Measurements from ENCODE around the gene COL6A1. TPM values are rescaled to one million over a fixed set of nuclear protein-coding genes. Genes with fewer than 3 reads are reported as not detected.

Gene COL6A1
- total RNA-seq, 1 donor from 2014 or later, result 135 TPM

DNA sequence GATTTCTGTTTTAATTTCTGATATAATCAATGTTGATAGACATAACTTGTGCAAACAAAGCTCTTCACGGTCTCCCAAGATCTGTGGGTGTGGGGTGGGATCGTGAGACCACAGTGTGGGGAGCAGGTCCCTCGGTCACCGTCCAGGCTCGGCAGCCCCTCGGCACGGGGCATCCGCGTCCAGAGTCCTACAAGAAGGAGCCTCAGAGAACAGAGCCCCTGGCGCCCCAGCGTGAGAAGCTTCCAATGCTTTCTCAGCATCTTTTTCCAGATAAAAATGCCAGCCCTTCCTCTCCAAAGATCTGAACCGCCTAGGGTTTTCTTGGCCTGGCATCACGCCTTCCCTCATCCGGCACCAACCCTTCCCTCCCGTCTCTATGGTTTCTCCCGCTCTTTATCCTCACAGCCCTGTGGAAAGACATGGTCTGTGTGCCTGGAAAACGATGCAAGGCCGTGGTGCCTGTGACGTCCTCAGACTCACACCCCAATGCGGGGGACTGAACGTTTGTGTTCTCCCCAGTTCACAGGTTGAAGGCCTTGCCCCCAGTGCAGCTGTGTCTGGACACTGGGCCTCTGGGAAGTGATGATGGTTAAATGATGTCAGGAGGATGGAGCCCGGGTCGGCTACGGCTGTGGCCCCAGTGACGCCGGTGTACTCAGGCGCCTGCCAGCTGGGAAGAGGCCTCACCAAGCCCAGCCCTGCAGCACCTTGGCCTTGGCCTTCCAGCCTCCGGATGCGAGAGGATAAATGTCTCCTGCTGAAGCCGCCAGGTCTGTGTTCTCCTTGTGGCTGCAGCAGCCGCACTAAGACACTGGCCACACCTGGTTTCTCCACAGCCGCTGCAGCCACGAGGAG, 70.5 kb downstream of the COL6A1 start:
- TF ChIP-seq, protein P1, sequence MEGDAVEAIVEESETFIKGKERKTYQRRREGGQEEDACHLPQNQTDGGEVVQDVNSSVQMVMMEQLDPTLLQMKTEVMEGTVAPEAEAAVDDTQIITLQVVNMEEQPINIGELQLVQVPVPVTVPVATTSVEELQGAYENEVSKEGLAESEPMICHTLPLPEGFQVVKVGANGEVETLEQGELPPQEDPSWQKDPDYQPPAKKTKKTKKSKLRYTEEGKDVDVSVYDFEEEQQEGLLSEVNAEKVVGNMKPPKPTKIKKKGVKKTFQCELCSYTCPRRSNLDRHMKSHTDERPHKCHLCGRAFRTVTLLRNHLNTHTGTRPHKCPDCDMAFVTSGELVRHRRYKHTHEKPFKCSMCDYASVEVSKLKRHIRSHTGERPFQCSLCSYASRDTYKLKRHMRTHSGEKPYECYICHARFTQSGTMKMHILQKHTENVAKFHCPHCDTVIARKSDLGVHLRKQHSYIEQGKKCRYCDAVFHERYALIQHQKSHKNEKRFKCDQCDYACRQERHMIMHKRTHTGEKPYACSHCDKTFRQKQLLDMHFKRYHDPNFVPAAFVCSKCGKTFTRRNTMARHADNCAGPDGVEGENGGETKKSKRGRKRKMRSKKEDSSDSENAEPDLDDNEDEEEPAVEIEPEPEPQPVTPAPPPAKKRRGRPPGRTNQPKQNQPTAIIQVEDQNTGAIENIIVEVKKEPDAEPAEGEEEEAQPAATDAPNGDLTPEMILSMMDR (conservative IDR thresholded peaks at IDR 0.05; ENCODE audit: low read depth, low read length), result no peak
- DNase-seq (ENCODE audit: low read depth), result no peak
- H3K4me3 ChIP-seq (ENCODE audit: low read depth, low read length), result no peak overlapping the region

DNA sequence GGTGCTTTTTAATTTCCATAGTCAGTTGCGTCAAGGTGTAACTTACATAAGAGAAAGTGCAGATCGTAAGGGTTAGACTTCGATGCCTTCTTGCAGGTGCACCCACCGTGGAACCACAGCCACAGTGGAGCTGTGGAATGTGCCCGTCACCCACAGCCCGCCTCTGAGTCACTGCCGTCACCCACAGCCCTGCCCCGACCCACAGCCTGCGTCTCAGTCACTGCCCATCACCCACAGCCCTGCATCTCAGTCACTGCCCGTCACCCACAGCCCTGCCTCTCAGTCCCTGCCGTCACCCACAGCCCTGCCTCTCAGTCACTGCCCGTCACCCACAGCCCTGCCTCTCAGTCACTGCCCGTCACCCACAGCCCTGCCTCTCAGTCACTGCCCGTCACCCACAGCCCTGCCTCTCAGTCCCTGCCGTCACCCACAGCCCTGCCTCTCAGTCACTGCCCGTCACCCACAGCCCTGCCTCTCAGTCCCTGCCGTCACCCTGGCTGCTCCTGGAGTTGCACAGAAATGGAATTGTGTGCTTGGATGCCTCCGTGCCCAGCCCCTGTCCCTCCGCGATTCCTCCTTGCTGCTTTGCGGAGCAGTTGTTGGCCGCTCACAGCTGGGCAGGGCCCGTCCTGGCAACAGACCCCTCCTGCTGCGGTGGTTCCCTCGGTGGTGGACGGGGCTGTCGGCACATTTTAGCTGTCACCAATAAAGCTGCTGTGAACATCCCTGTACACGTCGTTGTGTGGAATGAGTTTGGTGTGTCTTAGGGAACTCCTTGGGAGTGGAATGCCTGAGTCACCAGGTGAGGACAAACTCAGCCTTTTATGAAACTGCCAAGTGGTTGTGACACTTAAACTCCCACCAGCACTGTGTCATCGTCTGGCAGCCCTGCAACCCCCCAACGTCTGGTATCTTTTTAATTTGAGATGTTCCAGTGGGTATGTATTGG, 71.4 kb downstream of the COL6A1 start:
- TF ChIP-seq, protein P1 (conservative IDR thresholded peaks at IDR 0.05; ENCODE audit: low read depth, low read length), result no peak
- no peak overlapping the region for H3K4me3 ChIP-seq (ENCODE audit: low read depth, low read length)
- no peak for DNase-seq (ENCODE audit: low read depth)

DNA sequence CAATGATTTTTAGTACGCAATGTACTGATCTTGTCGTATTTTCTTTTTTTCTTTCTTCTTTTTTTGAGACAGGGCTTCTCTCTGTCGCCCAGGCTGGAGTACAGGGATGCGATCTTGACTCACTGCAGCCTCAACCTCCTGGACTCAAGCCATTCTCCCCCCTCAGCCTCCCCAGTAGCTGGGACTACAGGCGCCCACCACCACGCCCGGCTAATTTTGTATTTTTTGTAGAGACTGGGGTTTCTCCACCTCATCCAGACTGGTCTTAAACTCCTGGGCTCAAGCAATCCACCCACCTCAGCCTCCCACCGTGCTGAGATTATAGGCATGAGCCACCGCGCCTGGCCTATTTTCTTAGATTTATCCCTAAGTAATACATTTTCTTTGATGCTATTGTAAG, 72.5 kb downstream of the COL6A1 start:
- TF ChIP-seq, protein P1 (conservative IDR thresholded peaks at IDR 0.05; ENCODE audit: low read depth, low read length), result no peak
- no peak overlapping the region for H3K4me3 ChIP-seq (ENCODE audit: low read depth, low read length)
- no peak for DNase-seq (ENCODE audit: low read depth)

DNA sequence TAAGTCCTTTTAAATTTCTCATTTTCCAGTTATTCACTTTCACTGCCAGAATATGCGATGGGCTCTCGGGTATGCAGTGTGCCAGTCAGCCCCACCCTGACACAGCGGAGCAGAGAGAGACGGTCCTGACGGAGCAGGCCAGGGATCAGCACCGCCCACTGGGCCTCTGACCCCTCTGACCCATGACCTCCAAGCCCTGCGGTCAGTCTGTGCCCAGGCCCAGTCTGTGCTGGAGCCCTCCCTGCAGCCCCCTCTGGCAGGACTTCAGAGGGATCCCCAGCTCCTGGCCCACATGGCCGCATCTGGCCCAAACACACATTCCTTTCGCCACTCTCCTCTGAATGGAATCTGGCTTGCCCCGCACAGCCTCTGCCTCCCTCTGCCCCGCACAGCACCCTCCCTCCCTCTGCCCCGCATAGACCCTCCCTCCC, 72.9 kb downstream of the COL6A1 start:
- DNase-seq (ENCODE audit: low read depth), result no peak
- no peak overlapping the region for H3K4me3 ChIP-seq (ENCODE audit: low read depth, low read length)
- TF ChIP-seq, protein P1 (conservative IDR thresholded peaks at IDR 0.05; ENCODE audit: low read depth, low read length), result no peak

Other genes with a start within 250 kb of the COL6A1 start
- gene COL6A2, start 116.3 kb downstream of the COL6A1 start, total RNA-seq, result 71.5 and 138 TPM in 2 replicates
- gene FTCD, start 173.8 kb downstream of the COL6A1 start, total RNA-seq, result not detected in 2 replicates
- 15.6 and 22.0 TPM in 2 replicates for gene SPATC1L, start 202.7 kb downstream of the COL6A1 start, total RNA-seq
- 32.0 and 106 TPM in 2 replicates for gene LSS, start 247.0 kb downstream of the COL6A1 start, total RNA-seq

Data from epithelial cell of proximal tubule (primary cell).